Measurements from ENCODE around the gene APH1A.

The APH1A gene

DNA sequence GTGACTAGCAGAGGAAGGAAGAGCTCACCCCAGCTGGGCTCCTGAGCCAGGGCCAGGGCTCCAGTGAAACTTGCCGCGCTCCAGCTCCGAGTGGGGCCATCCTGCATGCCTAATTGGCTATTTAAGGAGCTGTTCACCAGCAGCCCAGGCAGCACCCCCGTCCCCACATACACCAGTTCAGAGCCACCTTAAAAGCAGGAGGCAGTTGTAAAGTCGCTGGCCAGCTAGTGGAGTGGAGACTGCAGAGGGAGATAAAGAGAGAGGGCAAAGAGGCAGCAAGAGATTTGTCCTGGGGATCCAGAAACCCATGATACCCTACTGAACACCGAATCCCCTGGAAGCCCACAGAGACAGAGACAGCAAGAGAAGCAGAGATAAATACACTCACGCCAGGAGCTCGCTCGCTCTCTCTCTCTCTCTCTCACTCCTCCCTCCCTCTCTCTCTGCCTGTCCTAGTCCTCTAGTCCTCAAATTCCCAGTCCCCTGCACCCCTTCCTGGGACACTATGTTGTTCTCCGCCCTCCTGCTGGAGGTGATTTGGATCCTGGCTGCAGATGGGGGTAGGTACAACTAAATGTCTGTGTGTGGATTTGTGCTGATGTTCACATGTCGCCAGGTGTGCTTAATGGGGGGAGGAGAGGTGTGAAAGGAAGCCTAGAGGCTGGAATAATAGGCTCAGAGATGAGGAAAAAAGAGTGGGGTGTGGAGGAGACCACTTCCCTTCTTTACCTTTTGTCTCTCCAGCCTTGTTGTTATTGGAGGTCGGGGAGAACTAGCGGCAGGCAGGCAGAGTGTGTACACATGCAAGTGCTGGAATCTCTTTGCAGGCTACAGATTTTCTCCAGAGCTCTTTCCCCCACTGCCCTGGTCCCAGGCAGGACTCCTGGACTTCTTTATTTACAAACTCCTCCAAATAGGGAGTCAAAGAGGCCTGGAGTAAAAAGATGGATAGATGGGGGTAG is 10.9 kb downstream of the APH1A start, which contains the start of gene CA14:
Gene CA14 (plus strand): TSS at position 151 of the 962 bp plus-strand sequence. CDS start 355 bp downstream, at position 506.
- H3K4me3 ChIP-seq (ENCODE audit: low read length) = no peak within 1 kb of the TSS
- no peak for TF ChIP-seq ZNF274 (IDR thresholded peaks at IDR 0.05; ENCODE audit: low read depth, low read length)

- TF ChIP-seq ZNF274 (IDR thresholded peaks at IDR 0.05; ENCODE audit: low read depth, low read length) = no peak
- no peak overlapping the region for H3K4me3 ChIP-seq (ENCODE audit: low read length)
Observed at GRCh38 chr1:150256554-150257341, 12.1 kb downstream of the APH1A start.

DNA sequence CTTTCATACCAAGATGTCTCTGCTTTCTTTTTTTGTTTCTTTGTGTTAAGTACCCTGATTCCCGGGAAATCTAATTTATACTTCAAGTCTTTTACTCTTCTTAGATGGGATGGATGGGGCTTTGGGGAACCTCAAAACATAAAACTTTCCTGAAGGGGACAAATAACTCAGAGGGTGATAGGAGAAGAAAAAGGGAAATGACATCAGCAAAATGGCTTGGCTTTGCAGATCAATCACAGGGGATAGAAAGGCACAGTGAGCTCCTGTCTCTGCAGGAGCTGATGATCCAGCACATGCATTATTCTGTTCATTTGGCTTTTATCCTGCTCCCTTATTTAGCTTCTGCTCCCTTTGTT is 12.6 kb downstream of the APH1A start:
- no peak for TF ChIP-seq ZNF274 (IDR thresholded peaks at IDR 0.05; ENCODE audit: low read depth, low read length)
- H3K4me3 ChIP-seq (ENCODE audit: low read length) = no peak overlapping the region

DNA sequence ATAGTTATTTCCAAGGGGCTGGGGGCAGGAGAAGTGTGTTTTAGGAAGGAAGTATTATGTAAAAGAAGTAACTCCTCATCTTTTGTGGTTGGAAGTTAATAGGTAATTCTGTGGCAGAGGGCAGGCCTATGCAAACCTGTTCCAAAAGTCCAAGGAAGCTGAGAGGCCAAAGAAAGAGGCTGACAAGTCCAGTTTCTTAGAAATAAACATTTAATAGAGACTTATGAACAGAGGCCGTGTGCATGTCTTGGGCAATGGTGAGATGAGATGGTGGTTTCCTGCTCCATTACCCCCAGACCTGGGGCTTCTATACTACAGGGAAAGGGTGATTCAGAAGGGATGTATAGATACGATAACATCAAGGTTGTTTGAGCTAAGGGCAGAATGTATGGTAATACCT is 18.9 kb downstream of the APH1A start:
- TF ChIP-seq ZNF274 (IDR thresholded peaks at IDR 0.05; ENCODE audit: low read depth, low read length) = no peak
- H3K4me3 ChIP-seq (ENCODE audit: low read length) = no peak overlapping the region

- H3K4me3 ChIP-seq (ENCODE audit: low read length) = no peak overlapping the region
- TF ChIP-seq ZNF274 (IDR thresholded peaks at IDR 0.05; ENCODE audit: low read depth, low read length) = no peak
Observed at GRCh38 chr1:150243003-150243402, 25.8 kb downstream of the APH1A start.

DNA sequence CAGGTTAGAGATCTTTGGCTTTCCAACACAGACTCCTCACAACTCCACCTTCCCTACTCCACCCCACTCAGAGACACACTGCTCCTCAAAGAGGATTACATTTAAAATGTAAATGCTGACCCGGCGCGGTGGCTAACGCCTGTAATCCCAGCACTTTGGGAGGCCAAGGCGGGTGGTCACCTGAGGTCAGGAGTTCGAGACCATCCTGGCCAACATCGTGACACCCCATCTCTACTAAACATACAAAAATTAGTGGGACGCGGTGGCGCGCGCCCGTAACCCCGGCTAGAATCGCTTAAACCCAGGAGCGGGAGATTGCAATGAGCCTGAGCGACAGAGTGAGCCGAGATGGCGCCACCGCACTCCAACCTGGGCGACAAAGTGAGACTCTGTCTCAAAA is 31.1 kb downstream of the APH1A start:
- no peak overlapping the region for H3K4me3 ChIP-seq (ENCODE audit: low read length)

DNA sequence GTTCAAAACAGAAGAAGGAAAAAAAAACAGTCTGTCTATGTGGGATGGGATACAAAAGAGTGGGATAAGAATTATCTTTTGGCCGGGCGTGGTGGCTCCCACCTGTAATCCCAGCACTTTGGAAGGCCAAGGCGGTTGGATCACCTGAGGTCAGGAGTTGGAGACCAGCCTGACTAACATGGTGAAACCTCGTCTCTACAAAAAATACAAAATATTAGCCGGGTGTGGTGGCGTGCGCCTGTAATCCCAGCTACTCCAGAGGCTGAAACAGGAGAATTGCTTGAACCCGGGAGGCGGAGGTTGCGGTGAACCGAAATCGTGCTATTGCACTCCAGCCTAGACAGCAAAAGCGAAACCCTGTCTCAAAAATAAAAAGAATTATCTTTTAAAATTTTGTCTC is 31.6 kb downstream of the APH1A start:
- H3K4me3 ChIP-seq (ENCODE audit: low read length) = 0 out of 2 replicates have a peak overlapping the region, but pooled peaks have one; percentile 10

More for the DNA sequence above, 31.1 kb downstream of the APH1A start:
- TF ChIP-seq ZNF274 (IDR thresholded peaks at IDR 0.05; ENCODE audit: low read depth, low read length) = no peak

DNA sequence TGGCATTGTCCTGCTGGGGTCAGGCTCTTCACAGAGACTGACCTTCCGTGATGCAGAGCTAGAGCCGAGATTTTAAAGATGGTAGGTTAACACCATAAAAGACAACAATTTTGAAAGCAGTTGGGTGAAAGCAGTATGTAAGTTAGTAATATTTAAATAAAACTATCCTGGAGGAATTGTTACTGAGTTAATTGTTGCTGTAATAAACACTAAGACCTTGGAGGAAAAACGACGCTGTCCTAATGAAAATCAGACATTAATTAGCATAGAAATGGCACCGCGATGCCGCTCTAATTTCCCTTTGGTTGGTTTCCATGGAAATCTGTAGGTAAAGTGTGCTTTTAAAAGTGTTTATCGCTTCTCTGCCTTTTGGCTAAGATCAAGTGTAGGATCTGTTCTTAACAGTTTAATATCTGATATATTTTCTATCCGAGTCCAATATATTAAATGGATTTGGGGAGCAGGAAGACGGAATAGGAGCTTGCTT is 32.2 kb downstream of the APH1A start:
- H3K4me3 ChIP-seq (ENCODE audit: low read length) = peak overlapping the region; percentile 96
- TF ChIP-seq ZNF274 (IDR thresholded peaks at IDR 0.05; ENCODE audit: low read depth, low read length) = no peak

- TF ChIP-seq ZNF274 (IDR thresholded peaks at IDR 0.05; ENCODE audit: low read depth, low read length) = no peak
- H3K4me3 ChIP-seq (ENCODE audit: low read length) = peak within 1 kb of the TSS; percentile 96
Observed at GRCh38 chr1:150235852-150236613, 32.8 kb downstream of the APH1A start, which contains the start of gene ANP32E. TSS of gene ANP32E (minus strand) at chr1:150236112. CDS start at chr1:150235786, 326 bp downstream.

DNA sequence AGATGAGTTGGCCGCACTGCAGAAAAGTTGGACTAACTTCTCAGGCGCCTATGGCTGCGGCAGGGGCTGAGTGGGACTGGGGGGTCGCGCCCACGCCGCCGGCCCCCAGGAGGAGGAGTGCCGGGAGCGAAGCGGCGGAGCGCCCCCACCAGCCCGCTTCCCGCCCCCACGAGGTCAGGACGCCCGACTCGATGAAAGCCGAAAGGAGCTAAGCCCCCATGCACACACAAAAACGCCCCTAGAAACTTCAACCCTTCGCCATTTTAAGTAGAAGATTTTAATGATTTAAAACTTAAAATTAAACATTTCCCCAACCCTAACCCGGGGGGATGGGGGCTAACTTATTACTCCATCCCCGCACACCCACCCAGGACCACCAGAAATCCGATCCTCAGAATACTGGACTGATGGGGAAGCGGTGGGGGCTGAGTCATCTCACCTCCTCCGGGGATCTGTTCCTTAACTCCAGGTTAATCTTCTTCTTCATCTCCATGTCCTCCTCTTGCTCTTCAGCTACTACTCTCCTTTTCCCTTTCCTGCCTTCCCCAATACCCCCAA is 33.4 kb downstream of the APH1A start:
- TF ChIP-seq ZNF274 (IDR thresholded peaks at IDR 0.05; ENCODE audit: low read depth, low read length) = no peak

DNA sequence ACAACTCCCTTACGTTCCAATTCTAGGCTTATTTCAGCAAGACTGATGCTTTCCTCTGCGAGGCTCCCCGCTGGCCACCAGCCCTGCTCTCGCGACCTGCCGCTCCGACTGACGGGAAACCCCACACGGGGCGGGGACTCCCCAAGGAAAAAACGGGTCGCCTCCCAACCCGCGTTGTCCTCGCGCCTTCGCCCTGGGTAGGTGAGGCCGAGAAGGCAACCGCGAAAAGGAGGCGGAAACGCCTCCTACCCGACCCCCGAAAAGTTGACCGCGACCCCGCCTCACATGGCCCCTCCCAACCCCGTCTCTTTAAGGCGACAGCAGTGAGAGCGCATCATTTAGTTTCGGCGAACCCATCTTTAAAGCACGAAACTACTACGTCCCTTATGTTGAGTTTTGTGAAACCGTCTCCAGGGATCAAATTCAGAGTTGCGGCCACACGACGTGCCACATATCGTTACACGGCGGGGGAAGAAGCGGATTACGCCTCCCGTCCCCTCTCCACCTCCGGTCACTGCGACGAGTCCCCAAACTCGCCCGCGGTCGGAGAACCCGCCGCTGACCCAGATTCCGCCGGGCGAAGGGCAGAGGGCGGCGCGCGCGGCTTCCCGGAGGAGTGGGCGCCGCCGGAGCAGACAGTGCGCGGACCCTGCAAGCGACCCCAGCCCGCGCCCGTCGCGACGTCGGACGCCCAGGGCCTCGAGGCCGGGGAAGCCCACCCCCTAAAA is 34.1 kb downstream of the APH1A start:
- no peak for TF ChIP-seq ZNF274 (IDR thresholded peaks at IDR 0.05; ENCODE audit: low read depth, low read length)

More for the DNA sequence above, 33.4 kb downstream of the APH1A start:
- H3K4me3 ChIP-seq (ENCODE audit: low read length) = peak overlapping the region; percentile 93

DNA sequence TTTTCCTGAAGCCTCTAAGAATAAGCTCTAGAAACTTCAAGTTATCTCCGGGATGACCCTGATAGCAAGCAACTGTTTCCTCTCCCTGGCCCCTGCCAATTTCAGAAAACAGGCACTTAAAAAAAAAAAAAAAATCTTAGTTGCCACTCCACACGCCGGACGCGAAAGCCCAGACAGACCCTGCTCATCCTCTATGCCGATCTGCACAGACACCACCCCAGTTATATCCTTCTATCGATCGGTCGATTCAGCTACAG is 34.6 kb downstream of the APH1A start:
- no peak for TF ChIP-seq ZNF274 (IDR thresholded peaks at IDR 0.05; ENCODE audit: low read depth, low read length)
- H3K4me3 ChIP-seq (ENCODE audit: low read length) = peak overlapping the region; percentile 93

More for the DNA sequence above, 34.1 kb downstream of the APH1A start:
- H3K4me3 ChIP-seq (ENCODE audit: low read length) = peak overlapping the region; percentile 93
